Activated CD8-positive, alpha-beta memory T cell treated with anti-CD3 and anti-CD28 coated beads for 48 hours (primary cell): Measurements from ENCODE around the gene SLC9A1.

Experiments used
- DNase-seq, 3 experiments: peaks; one replicate each; pipeline ENCODE4 v3.0.0-alpha.2; 2020; ENCODE audit warnings: low read depth in 2 of 3, low spot score in 2 of 3

Gene SLC9A1

GRCh38 chr1:27152004-27152828 lies 2.7 kb downstream of the SLC9A1 start:
- DNase-seq, result no peak

DNA sequence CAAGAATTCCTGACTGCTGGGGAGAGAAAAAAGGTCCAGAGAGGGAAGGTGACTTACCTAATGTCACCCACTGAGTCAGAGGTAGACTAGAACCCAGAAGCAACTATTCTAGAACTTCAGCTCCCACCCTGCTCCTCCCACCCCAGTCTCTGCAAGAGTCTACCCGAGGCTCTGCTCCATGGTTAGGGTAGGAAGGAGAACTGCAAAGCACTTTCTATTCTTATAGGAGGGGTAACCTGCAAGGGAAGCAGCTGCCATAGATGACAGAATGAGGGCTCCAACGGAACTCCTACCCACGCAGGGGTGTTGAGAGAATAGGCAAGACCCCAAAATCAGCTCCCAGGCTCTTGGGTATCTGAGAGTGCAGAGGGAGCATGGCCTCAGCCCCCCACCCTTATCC lies 4.3 kb downstream of the SLC9A1 start:
- no peak for DNase-seq

DNA sequence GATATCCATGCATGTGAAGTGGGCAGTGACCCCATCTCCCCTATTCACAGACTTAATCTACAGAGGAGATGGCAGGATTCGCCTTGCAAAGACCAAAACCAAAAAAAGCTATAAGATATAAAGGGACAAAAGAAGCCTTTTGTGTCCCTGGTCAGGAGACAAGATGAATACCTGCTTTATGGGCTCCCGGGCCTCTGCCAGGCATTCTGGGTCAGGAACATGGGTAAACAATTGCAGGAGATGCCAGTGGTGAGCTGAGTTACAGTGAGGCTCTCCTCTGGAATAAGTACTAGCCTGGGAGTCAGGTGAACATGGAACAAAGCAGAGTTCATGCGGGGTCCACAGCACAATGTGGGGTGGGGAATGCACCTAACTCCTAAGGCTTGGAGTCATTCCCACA lies 4.7 kb downstream of the SLC9A1 start:
- no peak for DNase-seq

- no peak for DNase-seq
Measured at GRCh38 chr1:27149762-27150113, 5.2 kb downstream of the SLC9A1 start.

GRCh38 chr1:27149084-27149761 lies 5.7 kb downstream of the SLC9A1 start:
- DNase-seq, result no peak

GRCh38 chr1:27148591-27148990 lies 6.3 kb downstream of the SLC9A1 start:
- no peak for DNase-seq

DNA sequence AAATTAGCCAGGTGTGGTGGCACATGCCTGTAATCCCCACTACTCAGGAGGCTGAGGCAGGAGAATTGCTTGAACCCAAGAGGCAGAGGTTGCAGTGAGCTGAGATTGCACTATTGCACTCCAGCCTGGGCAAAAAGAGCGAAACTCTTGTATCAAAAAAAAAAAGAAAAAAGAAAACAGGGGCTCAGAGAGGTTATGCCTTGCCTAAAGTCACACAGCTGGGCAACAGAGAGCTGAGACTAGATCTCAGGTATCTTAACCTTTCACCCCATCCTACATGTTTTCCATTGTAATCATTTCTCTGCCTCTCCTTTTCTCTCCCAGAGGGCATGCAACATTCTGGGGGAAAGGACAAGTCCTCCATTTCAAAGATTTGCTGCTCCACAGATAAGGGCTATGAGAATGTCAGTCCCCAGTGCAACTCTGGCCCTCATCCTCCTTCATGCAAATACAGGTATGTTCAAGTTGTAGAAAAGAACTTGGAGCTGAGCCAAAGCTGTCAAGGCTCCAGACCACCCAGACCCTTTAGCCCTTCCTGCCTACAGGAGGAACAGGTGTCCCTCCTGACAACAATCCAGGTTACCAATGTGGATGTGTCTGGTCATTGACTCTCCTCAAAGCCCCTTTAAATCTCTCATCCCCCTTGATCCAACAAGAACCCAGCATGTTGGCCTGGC lies 6.9 kb downstream of the SLC9A1 start:
- no peak for DNase-seq

DNA sequence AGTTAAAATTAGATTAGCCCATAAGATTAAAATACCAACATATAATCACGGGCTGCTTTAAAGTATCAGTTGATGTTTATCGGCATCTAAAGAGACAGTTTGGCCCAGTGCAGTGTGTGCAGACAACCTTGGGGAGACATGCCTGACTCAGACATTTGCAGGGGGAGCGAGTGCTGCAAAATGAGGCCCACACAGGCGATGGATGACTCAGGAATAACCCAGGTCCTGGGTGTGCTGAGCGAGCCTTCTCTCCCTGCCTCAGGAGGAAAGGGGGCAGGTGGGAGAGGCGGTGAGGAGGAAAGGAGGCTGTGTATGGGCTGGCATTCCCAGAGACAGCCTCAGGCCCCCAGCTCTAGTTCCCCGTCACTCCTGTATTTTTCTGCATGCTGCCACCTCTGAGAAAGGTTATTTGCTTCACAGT lies 9.0 kb downstream of the SLC9A1 start:
- DNase-seq, result no peak

DNA sequence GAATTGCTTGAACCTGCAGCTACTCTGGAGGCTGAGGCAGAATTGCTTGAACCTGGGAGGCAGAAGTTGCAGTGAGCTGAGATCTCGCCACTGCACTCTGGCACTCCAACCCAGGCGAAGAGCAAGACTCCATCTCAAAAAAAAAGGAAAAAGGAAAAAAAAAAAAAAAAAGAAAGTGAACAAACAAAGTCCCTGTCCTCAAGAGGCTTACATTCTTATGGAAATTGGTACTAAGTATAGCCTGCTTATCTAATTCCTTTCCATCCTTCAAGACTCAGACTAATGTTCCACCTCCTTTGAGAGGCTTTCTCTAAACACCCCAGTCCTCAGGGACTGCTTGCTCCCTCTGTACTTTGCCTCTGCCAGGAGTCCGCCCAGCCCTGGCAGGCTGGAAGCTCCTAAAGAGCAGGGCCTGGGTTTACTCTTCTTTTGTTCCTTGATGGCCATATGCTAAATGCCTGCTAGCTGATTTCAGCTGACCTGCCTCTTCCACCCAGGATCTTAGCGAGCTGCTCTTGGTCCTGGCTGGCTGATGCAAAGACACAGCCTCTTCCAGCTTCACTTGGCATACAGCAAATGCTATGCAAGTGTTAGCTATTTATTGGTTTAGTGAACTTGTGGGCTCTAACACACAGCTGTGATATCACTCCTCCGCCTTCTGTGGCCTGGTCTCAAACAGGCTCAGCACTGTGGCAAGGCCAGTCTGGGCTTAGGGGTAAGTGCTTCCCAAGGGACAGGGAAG lies 9.8 kb downstream of the SLC9A1 start:
- DNase-seq, result no peak

DNA sequence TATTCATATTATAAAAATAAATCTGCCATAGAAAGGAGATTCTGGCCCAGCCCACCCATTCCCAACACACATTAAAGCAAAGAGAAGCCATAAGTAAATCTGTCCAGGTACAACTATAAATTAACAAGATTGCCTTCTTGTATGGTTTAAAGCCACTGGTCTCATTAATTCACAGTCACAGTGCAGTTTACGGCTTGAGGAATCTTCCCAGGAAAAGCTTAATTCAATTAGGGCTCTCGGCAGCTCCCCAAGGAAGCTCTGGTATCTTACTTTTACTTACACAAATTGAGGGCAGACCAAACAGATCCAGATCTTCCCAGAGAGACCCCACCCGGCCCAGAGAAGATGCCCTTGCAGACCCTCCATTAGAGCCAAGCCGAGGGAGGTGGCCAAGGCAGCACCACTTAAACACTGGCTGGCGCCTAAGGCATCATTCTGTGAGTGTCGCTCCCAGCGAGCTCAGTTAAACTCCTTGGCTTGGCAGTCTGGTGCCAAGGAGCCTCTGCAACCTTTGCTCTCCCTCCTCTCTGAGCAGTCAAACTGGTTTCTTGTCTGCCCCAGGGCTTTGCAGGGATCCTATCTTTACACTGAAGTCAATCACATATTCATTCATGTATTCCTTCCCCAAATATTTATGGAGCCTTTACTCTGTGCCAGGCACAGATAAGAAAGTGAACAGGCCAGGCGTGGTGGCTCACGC lies 10.7 kb downstream of the SLC9A1 start:
- DNase-seq, result no peak

DNA sequence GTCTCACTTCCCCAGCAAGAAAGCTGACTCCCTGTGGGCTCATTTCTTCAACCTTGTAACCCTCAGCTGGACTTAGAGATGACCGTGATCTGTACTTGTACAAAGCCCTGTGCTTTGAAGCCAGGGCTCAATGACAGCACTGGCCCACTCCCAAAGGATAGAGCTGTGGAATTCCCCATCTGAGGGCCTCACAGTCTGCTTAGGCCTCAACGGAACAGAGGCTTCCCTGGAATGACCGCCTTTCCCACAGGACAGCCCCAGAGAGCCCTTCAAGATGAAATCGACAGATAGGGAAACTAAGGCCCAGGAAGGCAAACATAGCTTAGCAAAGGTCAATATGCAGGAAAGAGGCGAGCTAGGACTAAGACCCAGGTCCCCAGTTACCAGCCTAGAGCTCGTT lies 11.5 kb downstream of the SLC9A1 start:
- DNase-seq, result no peak

GRCh38 chr1:27142464-27142863 lies 12.5 kb downstream of the SLC9A1 start:
- DNase-seq, result no peak

GRCh38 chr1:27141266-27142003 lies 13.5 kb downstream of the SLC9A1 start:
- DNase-seq, result no peak

- no peak for DNase-seq
Measured at GRCh38 chr1:27139980-27140379, 14.9 kb downstream of the SLC9A1 start.

- DNase-seq, result no peak
Measured at GRCh38 chr1:27138927-27139326, 16.0 kb downstream of the SLC9A1 start.

- DNase-seq, result no peak
Measured at GRCh38 chr1:27138368-27138767, 16.6 kb downstream of the SLC9A1 start.

- DNase-seq, result no peak
Measured at GRCh38 chr1:27137544-27138075, 17.3 kb downstream of the SLC9A1 start.

DNA sequence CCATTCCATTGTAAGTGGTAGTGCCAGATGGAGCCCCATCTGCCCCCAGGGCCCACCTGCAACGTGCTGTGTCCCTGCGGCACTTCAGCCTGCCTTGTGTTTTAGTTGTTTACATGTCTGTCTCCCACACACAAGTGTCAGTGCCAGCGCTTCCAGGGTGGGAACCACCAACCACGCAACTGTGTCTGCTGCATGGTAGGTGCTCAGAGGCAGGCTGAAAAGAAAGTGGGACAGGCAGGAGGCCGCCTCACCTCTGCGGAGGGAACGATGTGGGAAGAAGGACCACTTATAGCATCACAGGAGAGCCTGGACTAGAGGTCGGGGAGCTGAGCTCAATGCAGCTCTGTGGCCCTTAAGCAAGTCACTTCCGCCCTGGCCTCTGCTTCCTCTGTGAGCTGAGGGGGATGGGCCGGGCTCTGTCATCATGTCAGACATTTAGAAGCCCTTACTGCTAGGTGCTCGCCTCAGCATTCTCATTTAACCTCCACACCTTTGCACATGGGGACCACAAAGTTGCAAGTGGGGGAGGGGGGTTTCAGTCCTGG lies 17.9 kb downstream of the SLC9A1 start:
- DNase-seq, result peak; percentile 41 to 55 (median 51)

GRCh38 chr1:27136236-27136551 lies 18.7 kb downstream of the SLC9A1 start:
- DNase-seq, result no peak
